GM23338 (cell line): ENCODE measurements around the gene JMY. TPM values are rescaled to one million over a fixed set of nuclear protein-coding genes. Genes with fewer than 3 reads are reported as not detected.

ENCODE experiments used
- ATAC-seq: fragments of 200-7000 bp; cut with Tn5 transposase; 3 replicates; pipeline ENCODE4 v1.9.1; 2020
- DNase-seq: peaks from one replicate; pipeline ENCODE4 v3.0.0-alpha.2; 2015; ENCODE audit warnings: low spot score
- H2AFZ ChIP-seq: fragments of 200-600 bp; sonication (generic); 2 replicates; pipeline ENCODE4 v1.8.0; 2016; ENCODE audit warnings: antibody characterized with exemption, mild to moderate bottlenecking, moderate library complexity
- H3F3A ChIP-seq: fragments of 200-600 bp; sonication (generic); replicated peaks from 2 replicates; pipeline ENCODE4 v1.8.0; 2017; ENCODE audit warnings: antibody characterized with exemption, mixed run types, low read depth
- H3K27ac ChIP-seq: fragments of 200-600 bp; sonication (generic); 2 replicates; pipeline ENCODE4 v1.6.1; 2016; ENCODE audit warnings: low read depth
- H3K27me3 ChIP-seq: fragments of 200-600 bp; sonication (generic); 2 replicates; pipeline ENCODE4 v1.8.0; 2016; ENCODE audit warnings: mild to moderate bottlenecking, mixed run types, moderate library complexity; ENCODE audit not compliant: insufficient read depth
- H3K36me3 ChIP-seq: fragments of 200-600 bp; sonication (generic); 2 replicates; pipeline ENCODE4 v1.8.0; 2016; ENCODE audit warnings: mild to moderate bottlenecking; ENCODE audit not compliant: insufficient read depth
- H3K4me1 ChIP-seq: fragments of 200-600 bp; sonication (generic); 2 replicates; pipeline ENCODE4 v1.8.0; 2016; ENCODE audit warnings: mild to moderate bottlenecking, moderate library complexity; ENCODE audit not compliant: insufficient read depth
- H3K4me2 ChIP-seq: fragments of 200-600 bp; sonication (generic); 2 replicates; pipeline ENCODE4 v1.7.1; 2017; ENCODE audit warnings: mixed run types
- H3K4me3 ChIP-seq: fragments of 200-600 bp; sonication (generic); 2 replicates; pipeline ENCODE4 v1.6.1; 2016; ENCODE audit warnings: mixed run types
- H3K79me2 ChIP-seq: fragments of 200-600 bp; sonication (generic); replicated peaks from 2 replicates; pipeline ENCODE4 v1.8.0; 2017; ENCODE audit warnings: mild to moderate bottlenecking; ENCODE audit not compliant: insufficient read depth
- H3K9me2 ChIP-seq: fragments of 200-600 bp; sonication (generic); 2 replicates; pipeline ENCODE4 v1.8.0; 2017; ENCODE audit not compliant: insufficient read depth
- H4K20me1 ChIP-seq: fragments of 200-600 bp; sonication (generic); replicated peaks from 2 replicates; pipeline ENCODE4 v1.8.0; 2017; ENCODE audit warnings: mild to moderate bottlenecking; ENCODE audit not compliant: insufficient read depth
- H3K27ac Mint-ChIP-seq: 2 replicates; pipeline ENCODE4 v1.8.0; 2020; ENCODE audit warnings: inconsistent platforms, mild to moderate bottlenecking, moderate library complexity, mixed read lengths
- H3K27me3 Mint-ChIP-seq: 3 replicates; pipeline ENCODE4 v1.8.0; 2022; ENCODE audit warnings: low read depth, mild to moderate bottlenecking, moderate library complexity, mixed read lengths, inconsistent platforms; ENCODE audit not compliant: insufficient read depth, poor library complexity
- H3K36me3 Mint-ChIP-seq: 3 replicates; pipeline ENCODE4 v1.8.0; 2021; ENCODE audit warnings: low read depth, mild to moderate bottlenecking, inconsistent platforms, moderate library complexity, mixed read lengths
- H3K4me1 Mint-ChIP-seq: 3 replicates; pipeline ENCODE4 v1.8.0; 2020; ENCODE audit warnings: mild to moderate bottlenecking, inconsistent platforms, mixed read lengths
- H3K4me3 Mint-ChIP-seq: 3 replicates; pipeline ENCODE4 v1.8.0; 2021; ENCODE audit warnings: moderate library complexity, mild to moderate bottlenecking, inconsistent platforms, mixed read lengths
- H3K9me3 Mint-ChIP-seq: 3 replicates; pipeline ENCODE4 v1.8.0; 2020; ENCODE audit warnings: moderate library complexity, mild to moderate bottlenecking, inconsistent platforms, mixed read lengths
- EZH2phosphoT487 ChIP-seq: fragments of 200-600 bp; sonication (generic); IDR thresholded peaks from one replicate; pipeline ENCODE4 v1.8.1; 2018; ENCODE audit warnings: antibody characterized with exemption; ENCODE audit not compliant: unreplicated experiment
- JUNB ChIP-seq: IDR thresholded peaks from one replicate; pipeline ENCODE4 v1.6.1; 2016; ENCODE audit warnings: antibody characterized with exemption; ENCODE audit not compliant: unreplicated experiment
- NANOG ChIP-seq: IDR thresholded peaks from 2 replicates; pipeline ENCODE4 v1.6.1; 2016; ENCODE audit warnings: antibody characterized with exemption, borderline replicate concordance
- POLR2AphosphoS5 ChIP-seq: IDR thresholded peaks from 2 replicates; pipeline ENCODE4 v1.6.1; 2016; ENCODE audit warnings: antibody characterized with exemption, low read depth
- STAT1 ChIP-seq: IDR thresholded peaks from one replicate; pipeline ENCODE4 v1.6.1; 2016; ENCODE audit warnings: antibody characterized with exemption; ENCODE audit not compliant: unreplicated experiment
- polyA plus RNA-seq: library from polyadenylated mRNA; unstranded; fragments of >200 nt; fragmentation: Nextera tagmentation; extraction: Ambion mirVana; gene quantifications from 2 replicates; pipeline ENCODE4 v1.2.1, GENCODE V29; 2016
- total RNA-seq: library from RNA; depleted of rRNA; stranded (reverse); fragments of >200 nt; shearing (Covaris generic); gene quantifications from 2 replicates; pipeline ENCODE4 v1.2.3, GENCODE V29; 2014
- TF ChIP-seq, protein P1 (sequence below): fragments of 250-450 bp; sonication (Bioruptor Pico); IDR thresholded peaks from 2 replicates; pipeline ENCODE4 v1.5.0; 2020; ENCODE audit warnings: mild to moderate bottlenecking, moderate library complexity
- TF ChIP-seq, protein P2 (sequence below): IDR thresholded peaks from 2 replicates; pipeline ENCODE4 v1.6.1; 2016; ENCODE audit warnings: antibody characterized with exemption

Gene JMY
- total and polyA plus RNA-seq, 2 experiments from 2014 or later: 6.2 to 18.4 TPM

DNA sequence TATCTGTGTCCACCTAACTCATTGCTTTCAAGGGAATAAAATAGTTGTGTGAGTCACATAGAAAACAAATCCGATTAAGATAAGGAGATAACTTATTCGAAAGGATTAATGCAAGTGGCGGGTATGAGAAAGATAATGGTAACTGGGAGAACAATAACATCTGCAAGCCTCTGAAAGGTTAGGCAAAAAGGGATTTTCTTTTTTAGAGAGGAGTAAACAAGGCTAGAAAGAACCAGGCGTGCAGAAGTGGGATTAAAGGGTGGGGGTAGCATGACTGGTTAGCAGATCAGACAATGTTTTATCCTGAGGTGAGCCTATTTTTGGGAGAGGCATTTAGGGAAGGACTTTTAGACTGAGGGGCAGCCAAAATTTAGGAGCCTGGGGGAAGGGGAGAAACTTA is 34.7 kb upstream of the JMY start (continued):
- TF ChIP-seq, protein P1, sequence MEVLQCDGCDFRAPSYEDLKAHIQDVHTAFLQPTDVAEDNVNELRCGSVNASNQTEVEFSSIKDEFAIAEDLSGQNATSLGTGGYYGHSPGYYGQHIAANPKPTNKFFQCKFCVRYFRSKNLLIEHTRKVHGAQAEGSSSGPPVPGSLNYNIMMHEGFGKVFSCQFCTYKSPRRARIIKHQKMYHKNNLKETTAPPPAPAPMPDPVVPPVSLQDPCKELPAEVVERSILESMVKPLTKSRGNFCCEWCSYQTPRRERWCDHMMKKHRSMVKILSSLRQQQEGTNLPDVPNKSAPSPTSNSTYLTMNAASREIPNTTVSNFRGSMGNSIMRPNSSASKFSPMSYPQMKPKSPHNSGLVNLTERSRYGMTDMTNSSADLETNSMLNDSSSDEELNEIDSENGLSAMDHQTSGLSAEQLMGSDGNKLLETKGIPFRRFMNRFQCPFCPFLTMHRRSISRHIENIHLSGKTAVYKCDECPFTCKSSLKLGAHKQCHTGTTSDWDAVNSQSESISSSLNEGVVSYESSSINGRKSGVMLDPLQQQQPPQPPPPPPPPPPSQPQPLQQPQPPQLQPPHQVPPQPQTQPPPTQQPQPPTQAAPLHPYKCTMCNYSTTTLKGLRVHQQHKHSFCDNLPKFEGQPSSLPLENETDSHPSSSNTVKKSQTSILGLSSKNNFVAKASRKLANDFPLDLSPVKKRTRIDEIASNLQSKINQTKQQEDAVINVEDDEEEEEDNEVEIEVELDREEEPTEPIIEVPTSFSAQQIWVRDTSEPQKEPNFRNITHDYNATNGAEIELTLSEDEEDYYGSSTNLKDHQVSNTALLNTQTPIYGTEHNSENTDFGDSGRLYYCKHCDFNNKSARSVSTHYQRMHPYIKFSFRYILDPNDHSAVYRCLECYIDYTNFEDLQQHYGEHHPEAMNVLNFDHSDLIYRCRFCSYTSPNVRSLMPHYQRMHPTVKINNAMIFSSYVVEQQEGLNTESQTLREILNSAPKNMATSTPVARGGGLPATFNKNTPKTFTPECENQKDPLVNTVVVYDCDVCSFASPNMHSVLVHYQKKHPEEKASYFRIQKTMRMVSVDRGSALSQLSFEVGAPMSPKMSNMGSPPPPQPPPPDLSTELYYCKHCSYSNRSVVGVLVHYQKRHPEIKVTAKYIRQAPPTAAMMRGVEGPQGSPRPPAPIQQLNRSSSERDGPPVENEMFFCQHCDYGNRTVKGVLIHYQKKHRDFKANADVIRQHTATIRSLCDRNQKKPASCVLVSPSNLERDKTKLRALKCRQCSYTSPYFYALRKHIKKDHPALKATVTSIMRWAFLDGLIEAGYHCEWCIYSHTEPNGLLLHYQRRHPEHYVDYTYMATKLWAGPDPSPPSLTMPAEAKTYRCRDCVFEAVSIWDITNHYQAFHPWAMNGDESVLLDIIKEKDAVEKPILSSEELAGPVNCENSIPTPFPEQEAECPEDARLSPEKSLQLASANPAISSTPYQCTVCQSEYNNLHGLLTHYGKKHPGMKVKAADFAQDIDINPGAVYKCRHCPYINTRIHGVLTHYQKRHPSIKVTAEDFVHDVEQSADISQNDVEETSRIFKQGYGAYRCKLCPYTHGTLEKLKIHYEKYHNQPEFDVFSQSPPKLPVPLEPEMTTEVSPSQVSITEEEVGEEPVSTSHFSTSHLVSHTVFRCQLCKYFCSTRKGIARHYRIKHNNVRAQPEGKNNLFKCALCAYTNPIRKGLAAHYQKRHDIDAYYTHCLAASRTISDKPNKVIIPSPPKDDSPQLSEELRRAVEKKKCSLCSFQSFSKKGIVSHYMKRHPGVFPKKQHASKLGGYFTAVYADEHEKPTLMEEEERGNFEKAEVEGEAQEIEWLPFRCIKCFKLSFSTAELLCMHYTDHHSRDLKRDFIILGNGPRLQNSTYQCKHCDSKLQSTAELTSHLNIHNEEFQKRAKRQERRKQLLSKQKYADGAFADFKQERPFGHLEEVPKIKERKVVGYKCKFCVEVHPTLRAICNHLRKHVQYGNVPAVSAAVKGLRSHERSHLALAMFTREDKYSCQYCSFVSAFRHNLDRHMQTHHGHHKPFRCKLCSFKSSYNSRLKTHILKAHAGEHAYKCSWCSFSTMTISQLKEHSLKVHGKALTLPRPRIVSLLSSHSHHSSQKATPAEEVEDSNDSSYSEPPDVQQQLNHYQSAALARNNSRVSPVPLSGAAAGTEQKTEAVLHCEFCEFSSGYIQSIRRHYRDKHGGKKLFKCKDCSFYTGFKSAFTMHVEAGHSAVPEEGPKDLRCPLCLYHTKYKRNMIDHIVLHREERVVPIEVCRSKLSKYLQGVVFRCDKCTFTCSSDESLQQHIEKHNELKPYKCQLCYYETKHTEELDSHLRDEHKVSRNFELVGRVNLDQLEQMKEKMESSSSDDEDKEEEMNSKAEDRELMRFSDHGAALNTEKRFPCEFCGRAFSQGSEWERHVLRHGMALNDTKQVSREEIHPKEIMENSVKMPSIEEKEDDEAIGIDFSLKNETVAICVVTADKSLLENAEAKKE (CRISPR knock-in tag): no peak
- TF ChIP-seq, protein P2, sequence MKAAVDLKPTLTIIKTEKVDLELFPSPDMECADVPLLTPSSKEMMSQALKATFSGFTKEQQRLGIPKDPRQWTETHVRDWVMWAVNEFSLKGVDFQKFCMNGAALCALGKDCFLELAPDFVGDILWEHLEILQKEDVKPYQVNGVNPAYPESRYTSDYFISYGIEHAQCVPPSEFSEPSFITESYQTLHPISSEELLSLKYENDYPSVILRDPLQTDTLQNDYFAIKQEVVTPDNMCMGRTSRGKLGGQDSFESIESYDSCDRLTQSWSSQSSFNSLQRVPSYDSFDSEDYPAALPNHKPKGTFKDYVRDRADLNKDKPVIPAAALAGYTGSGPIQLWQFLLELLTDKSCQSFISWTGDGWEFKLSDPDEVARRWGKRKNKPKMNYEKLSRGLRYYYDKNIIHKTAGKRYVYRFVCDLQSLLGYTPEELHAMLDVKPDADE: no peak
- TF ChIP-seq JUNB (no peak), NANOG (no peak), POLR2AphosphoS5 (no peak), STAT1 (no peak)

DNA sequence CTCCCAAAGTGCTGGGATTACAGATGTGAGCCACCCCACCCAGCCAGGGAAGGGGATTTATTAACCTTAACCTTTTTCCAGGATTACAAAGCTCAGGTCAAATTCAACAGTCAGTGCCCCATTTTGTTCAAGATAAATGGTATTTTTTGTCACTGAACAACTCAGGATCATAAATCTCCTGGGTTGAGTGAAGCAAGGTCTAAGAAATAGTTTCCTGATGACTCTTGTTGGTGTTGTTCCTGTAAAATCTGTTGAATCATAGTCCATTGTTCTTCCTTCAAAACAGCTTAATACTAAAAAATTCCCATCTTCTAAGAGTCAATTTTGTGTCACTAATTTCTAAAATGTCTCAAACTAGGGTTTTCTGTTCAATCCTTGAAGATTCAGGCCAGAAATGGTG is 33.9 kb upstream of the JMY start:
- H3K4me3 Mint-ChIP-seq: no peak overlapping the region
- Histone ChIP-seq H3K27me3 (no peaks in the 10 kb centered on the region), H3K36me3 (no peaks in the 10 kb centered on the region), H2AFZ (no peak overlapping the region; the same call in 1 of the 2 replicates), H3K4me2 (no peak overlapping the region), H4K20me1 (no peaks in the 10 kb centered on the region), H3F3A (no peaks in the 10 kb centered on the region), H3K27ac (no peak overlapping the region), H3K4me1 (no peaks in the 10 kb centered on the region), H3K79me2 (no peaks in the 10 kb centered on the region), H3K4me3 (no peak overlapping the region), H3K9me2 (no peaks in the 10 kb centered on the region)
- no peaks in the 10 kb centered on the region for H3K36me3 Mint-ChIP-seq
- H3K27ac Mint-ChIP-seq: no peak overlapping the region
- no peaks in the 10 kb centered on the region for H3K9me3 Mint-ChIP-seq
- H3K4me1 Mint-ChIP-seq: no peaks in the 10 kb centered on the region
- DNase-seq: no peak
- no peaks in the 10 kb centered on the region for H3K27me3 Mint-ChIP-seq
- no peak for ATAC-seq
- TF ChIP-seq, protein P1 (CRISPR knock-in tag): no peak
- TF ChIP-seq EZH2phosphoT487 (no peak), POLR2AphosphoS5 (no peak)
